RPMI8226 (cell line): ENCODE results near the gene PITPNM1.

Source experiments
- DNase-seq: peaks from one replicate; pipeline ENCODE4 v3.0.0-alpha.2; 2015

Gene PITPNM1

DNA sequence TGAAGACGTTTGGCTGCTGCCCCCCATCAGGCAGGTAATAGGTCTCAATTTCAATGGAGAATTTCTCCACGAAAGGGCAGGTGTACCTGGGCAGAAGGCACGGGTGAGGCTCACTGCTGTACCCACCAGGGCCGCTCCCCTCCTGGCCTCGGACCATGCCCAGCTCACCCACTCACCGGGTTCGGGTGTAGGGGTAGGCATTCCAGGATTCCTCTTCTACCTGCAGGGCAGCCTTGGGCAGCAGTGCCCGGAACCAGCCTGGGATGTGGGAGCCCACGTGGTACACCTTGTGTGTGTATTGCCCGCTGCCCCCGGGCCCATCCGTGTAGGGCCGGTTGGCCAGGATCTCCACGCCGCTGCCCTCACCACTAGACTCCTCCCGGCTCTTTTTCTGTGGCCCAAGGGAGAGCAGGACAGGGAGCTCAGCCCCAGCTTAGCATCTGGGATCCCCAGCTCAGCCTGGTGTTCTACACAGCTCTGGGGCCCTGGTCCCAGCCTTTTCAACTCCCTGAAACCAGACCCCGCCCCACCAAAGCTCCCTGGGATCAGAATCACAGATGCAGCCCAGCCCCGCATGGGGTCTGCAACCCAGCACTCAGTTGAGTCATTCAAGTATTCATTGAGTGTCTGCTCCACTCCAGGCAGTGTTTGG is 2.7 kb downstream of the PITPNM1 start:
- DNase-seq: no peak

DNA sequence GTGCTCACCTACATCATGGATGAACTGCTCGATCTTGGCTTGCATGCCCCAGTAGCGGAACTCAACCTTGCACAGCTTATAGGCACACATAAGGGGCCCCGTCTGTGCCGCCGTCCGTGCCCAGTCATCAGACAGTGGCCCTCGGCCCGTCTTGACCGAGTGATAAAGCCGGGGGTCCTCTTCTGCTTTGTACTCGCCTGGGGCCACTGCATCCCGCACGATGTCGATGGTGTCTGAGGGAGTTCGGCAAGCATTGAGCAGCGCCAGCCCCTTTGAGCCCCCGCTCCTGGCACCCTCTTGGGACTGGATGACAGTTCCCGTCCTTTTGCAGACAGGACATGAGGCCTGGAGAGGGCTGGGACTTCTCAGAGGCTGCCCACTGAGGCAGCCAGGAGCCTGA is 3.3 kb downstream of the PITPNM1 start:
- DNase-seq: no peak

DNA sequence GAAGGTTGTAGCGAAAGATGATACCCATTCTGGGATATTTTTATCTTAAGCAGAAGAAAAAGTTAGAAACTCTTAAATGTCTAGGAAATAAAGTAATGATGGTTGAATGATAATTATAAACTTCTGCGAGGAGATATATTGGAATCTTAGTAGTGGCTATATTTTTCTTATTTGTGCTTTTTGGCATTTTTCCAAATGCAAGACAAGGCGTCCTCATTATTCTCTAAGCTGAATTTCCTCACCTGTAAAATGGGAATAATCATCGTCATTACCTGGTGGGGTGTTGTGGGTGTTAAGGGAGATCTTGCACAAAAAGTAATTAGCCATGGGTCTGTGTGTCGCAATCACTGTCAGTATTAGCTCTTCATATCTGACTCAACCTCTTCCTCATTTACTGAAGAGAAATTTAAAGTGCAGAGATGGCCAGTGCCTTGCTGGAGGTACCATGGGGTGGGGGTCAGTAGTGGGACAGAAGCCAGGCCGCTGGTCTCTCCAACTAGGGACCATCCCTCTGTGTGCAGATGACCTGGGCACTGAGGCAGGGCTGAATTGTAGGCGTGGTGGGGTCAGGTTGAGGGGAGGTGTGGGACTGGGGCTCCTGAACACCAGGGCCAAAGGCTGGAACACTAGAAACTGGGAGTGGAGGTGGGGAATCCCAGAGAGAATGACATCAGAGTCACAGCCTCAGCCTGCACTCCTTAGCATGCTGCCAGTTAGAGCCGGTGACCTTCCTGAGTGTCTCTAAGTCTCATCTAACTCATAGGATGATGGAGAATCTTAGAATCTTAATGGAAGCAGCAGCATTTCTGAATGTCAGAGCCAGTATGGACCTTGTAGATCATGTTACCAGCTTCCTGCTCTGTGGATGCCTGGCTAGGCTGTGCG is 4.1 kb downstream of the PITPNM1 start:
- DNase-seq: no peak

DNA sequence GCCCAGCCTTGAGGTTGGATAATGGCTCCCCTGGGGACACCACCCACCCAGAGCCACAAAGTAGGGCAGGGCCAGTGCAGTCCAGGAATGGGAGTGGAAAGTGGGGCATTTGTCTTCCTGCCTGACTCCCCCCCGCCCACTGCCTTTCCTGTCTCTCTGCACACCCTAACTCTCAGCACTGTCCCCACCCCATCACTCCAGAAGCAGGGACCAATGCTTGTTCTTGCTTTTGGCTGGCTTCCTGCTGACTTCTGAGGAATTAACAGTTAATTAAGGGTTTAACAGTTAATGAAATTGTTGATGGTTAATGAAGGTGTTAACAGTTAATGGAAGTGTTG is 4.7 kb downstream of the PITPNM1 start:
- DNase-seq: no peak

DNA sequence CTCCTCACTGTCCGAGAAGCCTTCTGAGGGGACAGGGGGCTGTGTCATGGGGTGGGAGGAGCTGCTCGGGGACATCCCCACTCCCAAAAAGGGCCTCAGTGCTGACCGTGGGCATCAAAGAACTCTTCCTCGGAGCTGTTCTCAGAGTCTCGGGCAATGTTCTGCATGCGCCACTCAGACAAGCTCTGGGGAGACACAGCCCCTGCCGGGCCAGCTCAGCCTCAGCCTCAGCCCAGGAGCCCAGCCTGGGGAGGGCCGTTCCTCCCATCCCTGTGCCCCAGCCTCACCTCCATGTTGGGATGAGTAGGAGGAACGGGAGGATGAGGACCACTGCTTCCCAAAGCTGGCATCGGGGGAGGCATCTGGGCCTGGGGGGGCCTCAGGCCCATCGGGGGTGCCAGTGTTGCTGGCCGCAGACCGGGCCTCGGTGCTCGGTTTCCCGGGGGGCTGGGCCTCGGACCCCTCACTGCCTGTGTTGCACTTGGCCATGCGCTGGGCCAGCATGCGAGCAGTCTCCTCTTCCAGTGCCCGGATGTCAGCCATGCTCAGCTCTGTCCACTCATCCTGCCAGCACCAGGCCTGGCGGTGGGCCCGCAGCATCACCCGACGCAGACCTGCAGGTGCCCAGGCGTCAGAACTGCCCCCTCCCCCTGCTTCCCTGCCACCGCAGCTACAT is 5.2 kb downstream of the PITPNM1 start:
- DNase-seq: no peak

DNA sequence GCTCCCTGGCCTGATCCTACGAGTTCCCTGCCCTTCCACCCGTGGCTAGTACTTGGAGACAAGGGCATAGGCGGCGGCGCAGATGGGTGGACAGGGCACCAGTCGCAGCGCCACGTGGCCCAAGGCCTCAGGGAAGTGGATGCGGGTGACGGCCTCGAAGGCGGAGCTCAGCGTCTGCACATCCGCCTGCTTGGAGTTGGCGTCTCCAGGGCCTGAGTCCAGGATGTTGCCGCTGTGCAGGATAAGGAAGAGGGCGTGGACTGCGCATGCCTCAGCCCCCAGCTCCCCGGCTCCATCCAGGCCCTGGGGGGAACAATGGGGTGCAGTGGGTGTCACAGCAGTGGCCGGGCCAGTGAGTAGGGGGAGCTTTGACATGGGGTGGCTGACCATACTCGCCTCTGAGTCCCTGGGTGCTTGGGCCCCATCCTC is 6.6 kb downstream of the PITPNM1 start:
- DNase-seq: no peak

DNA sequence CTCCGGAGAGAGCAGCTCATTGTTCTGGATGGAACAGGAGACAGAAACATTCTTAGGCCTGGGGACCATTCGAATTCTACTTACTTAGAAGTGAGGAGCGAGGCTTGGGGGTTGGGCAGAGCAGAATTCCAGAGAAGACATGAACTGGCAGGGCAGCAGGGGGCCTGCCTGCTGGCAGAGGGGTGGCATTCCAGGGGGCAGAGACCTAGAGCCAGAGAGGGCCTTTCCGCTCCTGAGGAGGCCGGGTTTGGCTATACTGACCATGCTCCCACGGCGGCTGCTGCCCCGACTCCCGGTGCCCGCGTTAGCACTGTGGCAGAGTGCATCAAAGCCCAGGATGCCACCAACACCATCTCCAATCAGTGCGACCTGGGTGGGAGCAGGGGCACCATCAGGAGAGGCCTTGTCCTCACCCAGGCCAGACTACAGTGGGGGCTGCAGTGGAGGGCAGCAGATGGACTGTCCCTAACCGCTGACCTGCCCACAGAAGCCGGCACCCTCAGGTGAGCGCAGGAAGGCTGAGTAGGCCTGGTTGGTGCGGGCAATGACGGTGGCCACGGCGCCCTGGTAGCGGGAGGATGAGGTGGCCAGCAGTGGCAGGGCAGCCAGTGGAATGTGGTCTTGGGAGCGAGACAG is 7.4 kb downstream of the PITPNM1 start:
- DNase-seq: no peak

DNA sequence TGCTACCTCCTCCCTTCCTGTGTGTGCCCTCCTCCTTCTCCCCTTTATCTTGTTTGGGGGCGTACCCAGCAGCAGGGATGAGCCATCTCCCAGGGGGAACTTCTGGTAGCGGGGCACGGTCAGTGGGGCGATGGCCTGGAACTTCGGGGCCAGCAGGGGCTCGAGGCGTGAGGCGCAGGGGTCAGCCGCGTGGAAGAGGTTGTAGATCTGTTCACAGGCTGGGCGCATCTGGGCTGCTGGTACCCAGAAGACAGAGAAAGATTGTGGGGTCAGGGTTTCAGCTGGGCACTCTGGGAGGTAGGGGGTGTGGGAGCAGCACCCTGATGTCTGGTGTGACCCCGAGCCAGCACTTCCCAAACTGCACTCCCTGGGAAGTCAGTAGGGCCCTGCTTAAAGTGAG is 9.1 kb downstream of the PITPNM1 start:
- no peak for DNase-seq

DNA sequence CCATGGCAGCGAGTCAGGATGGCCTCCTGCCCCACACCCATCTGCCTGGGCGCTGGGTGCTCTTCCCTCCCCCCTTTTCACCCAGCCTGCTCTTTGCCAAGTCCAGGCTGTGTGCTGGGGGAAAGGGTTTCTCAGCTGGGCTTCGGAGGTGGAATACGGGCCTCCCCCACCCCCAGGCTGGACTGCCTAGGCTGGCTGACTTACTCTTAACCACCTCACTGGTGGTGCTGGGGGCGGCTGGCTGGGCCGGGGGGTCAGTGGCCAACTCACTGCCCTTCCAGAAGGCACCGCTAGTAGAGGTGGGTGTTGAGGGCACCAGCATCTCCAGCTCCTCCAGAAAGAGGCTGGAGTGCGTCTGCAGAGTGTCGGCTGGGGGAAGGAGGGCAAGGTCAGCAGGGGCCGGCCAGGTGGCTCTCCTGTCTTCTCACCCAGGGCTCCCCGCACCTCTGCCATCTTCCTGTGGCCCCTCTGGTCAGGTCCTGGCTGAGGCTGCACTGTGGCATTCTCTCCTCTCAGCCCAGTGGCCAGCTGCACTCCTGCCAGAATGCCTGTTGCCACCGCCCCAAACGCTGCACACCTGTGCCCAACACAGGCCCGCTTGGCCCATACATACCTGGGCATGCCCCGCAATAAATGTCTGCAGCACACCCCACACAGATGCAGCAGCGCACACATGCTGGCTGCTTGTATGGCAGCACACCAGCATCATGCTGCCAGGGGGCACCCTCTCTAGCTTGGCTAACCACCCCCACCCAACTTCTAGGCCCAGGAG is 9.7 kb downstream of the PITPNM1 start:
- no peak for DNase-seq

DNA sequence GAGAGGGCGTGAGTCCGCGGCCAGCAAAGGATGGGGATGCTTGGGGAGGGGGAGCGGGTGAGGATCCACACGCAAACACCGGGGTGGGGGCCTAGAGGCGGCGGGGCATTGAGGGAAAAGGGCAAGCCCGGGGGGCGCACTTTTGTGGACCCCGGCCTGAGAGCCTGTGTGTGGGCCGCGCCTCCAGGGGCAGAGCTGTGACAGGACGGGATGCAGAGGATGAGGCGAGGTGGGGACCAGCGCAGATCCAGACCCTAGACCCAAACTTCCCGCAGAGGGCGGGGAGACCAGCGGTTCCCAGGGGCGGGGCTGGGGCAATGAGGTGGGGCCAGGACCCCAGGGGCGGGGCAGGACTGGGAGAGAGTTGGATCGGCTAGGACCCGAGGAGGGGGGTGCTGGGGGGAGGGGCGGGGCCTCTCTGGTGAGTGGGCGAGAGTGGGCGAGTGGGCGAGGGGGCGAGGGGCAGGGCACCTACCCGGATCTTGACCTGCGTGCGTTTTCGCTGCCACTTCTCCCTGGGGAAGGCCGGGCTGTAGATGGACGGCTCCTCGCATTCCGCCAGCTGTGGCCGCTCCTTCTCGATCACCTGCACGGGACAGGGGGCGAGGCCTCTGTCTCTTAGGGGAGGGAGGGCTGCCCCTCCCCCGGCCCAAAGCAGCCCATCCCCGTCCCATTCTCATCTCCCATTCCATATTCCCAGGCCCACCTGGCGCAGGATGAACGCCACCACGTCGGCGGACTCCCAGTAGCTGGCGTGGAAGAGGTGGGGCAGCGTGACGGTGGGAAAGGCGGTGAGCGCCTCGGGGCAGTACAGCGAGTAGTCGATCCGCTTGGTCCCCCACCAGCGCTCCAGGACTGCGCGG is 10.6 kb downstream of the PITPNM1 start:
- DNase-seq: no peak

DNA sequence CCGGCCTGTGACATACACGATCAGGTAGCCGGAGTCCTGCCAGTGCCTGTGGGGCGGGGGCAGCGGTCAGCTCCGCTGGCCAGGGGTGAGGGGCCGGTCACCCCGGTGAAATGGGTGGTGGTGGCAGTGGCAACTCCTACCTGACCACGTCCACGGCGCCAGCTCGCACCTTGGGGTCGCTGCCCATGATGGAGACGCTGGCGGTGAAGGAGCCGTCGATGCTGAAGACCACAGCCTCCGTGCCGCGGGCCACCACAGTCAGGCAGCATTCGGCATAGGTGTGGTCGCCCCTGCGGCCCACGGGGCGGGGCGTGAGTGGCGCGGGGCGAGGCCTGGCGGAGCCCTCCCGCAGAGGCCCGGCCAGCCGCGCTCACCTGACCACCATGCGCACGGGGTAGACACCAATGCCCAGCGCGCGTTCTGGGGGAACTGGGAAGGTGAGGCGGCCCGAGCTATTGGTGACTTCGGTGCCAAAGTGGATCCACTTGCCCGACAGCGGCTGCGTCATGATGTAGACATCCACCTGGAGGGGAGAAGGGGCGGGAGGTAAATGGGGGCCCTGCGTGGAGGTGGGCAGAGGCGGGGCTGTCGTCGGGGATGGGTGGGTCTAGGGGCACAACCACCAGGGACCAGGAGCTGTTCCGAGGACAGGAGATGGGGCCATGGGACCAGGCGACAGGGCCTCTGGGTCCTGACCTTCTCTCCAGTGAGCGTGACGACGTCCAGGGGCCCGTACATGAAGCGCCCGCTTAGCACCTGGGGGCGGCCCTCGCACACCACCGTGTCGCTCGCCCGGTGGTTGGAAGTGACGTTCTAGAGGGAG is 11.4 kb downstream of the PITPNM1 start:
- no peak for DNase-seq

DNA sequence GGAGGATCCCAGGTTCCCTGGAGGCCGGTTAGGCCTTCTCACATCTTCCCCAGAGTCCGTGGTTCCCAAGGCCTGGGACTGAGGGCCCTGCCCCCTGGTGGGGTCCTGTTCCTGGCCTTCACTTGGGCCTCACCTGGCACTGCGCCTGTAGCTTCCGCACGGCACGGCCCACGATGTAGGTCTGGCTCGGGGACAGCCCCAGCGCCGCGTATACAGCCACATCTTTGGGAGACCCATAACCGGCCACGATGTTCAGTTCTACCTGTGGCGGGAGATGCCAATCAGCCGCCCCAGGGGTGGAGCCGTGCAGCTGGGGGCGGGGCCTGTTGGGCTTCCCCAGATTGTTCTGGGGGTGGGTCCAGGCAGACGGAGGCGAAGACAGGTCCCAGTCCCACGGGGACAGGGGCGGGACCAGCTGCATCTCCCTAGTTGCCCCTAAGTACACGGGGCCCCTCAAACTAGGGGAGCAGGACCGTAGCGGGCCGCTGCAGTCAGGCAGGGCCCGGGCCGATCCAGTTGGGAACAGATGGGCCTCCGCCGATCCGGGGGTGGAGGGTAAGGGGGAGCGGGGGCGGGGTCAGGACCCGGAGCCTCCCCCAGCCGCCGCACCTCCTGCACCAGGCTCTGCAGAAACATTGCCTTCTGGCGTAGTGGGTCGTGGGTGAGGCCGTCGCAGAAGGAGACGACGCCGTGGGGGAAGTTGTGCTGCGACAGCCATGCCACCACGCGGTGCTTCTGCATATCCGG is 12.2 kb downstream of the PITPNM1 start:
- DNase-seq: no peak

DNA sequence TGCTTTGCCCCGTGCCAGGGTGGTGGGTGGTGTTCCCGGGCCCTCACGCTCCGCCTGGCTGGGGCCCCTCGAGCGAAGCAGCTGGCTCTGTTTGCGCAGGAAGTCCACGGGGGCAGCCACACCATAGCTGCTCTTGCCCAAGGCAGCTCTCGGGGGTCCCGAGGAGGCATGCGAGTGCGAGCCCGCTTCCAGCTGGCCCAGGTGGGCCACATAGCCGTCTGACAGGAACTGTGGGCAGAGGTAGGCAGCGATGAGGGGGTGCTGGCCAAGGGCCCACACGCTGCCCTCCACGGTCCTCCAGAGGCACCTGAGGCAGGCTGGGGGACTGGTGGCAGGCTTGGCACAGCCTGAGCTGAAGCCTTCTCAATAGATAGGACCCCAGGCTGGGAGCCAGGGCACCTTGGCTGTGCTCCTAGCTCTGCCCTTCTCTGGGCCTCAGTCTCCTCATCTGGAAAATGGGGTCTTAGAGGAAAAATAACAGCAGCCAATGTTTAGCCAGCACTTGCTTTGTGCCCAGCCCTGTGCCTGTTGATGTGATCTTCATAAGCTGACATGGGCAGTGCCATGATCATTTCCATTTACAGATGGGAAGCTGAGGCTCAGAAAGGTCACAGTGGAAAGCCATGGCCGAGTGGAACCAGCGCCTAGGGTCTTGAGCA is 13.0 kb downstream of the PITPNM1 start:
- DNase-seq: no peak

DNA sequence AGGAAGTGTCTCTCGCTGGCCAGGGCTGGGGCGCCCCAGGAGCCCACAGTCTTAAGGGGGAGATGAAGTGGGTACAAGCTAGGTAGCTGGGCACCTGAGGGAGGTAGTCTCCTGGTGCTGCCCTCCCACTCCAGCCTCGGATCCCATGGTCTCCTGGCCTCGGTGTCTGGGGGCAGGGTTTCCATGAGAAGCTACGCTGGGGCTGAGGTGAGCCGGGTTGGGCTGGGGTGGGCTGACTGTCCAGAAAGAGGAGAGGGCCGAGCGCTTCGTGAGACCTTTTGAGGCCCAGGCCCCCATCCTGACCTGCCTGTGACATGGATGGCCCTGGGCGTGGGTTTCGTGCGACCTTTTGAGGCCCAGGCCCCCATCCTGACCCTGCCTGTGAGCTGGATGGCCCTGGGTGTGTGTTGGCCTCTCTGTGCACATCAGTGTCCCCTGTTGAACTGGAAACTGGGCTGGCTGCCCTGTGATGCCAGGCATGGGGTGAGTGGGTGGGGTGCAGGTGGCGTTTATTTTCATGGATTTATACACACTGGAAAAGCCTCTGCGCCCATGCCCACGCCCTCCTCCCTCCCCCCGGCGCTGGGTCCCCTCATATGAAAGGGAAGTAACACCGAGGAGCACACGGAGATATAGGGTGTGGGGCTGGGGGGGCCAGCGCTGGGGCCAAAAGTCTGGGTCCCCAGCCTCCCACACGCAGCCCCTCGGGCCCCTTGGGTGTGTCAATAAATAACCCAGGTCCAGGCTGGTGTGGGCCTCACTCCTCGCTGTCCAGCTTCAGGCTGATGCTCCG is 13.7 kb downstream of the PITPNM1 start:
- DNase-seq: no peak

DNA sequence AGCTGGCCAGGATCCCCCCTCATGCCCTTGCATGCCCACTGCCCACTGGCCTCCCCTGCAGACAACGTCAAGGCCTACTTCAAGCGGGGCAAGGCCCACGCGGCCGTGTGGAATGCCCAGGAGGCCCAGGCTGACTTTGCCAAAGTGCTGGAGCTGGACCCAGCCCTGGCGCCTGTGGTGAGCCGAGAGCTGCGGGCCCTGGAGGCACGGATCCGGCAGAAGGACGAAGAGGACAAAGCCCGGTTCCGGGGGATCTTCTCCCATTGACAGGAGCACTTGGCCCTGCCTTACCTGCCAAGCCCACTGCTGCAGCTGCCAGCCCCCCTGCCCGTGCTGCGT is 14.5 kb downstream of the PITPNM1 start:
- DNase-seq: no peak

DNA sequence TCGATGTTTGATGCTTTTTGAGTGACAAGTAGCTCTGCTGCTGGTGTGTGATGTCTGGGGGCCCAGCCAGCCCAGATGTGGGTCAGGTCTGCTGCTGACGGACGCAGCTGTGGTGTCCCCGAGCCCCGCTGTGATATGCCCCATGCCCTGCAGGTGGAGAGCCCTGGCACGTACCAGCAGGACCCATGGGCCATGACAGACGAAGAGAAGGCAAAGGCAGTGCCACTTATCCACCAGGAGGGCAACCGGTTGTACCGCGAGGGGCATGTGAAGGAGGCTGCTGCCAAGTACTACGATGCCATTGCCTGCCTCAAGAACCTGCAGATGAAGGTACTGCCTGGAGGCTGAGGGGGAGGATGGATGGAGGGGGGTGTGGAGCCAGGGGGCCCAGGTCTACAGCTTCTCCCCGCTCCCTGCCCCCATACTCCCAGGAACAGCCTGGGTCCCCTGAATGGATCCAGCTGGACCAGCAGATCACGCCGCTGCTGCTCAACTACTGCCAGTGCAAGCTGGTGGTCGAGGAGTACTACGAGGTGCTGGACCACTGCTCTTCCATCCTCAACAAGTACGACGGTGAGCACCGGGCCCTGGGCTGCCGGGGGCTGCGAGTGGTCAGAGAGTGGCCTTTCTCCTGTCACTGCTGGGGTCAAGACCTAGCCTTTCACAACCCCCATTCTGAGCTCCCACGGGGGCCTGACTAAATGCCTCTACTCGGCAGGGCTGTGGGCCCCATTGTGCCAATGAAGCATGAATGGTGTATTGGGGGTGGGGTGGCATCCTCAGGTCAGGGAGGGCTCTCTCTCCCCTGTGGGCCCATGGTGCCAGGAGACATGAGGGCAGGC is 15.1 kb downstream of the PITPNM1 start:
- no peak for DNase-seq

DNA sequence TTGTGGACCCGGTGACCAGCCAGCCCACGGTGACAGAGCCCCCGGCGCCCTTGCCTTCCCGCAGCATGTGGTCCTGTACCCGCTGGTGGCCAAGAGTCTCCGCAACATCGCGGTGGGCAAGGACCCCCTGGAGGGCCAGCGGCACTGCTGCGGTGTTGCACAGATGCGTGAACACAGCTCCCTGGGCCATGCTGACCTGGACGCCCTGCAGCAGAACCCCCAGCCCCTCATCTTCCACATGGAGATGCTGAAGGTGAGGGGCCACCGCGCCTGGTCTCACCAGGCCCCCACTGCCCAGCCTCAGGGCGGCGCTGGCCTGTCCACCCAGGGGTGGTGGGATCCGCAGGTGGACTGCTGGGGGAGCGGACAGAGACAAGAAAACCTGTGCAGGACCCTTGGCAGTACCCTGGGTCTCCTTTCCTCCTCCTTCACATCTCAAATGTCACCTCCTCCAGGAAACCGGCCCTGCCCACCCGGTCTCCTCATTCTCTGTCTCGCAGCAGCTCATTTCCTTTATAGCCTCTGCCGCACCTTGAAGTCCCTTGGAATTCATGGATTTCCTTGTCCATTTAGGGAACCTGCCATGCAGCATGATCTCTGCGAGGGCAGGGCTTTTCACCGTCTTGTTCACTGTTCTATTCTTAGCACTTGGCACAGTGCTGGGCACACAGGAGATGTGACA is 15.8 kb downstream of the PITPNM1 start:
- no peak for DNase-seq
